ENCODE measurements around the gene TUB. TPM values are rescaled to one million over a fixed set of nuclear protein-coding genes. Genes with fewer than 3 reads are reported as not detected.

The TUB gene
- total RNA-seq, 1 experiment from 2014 or later, result 18.9 TPM

DNA sequence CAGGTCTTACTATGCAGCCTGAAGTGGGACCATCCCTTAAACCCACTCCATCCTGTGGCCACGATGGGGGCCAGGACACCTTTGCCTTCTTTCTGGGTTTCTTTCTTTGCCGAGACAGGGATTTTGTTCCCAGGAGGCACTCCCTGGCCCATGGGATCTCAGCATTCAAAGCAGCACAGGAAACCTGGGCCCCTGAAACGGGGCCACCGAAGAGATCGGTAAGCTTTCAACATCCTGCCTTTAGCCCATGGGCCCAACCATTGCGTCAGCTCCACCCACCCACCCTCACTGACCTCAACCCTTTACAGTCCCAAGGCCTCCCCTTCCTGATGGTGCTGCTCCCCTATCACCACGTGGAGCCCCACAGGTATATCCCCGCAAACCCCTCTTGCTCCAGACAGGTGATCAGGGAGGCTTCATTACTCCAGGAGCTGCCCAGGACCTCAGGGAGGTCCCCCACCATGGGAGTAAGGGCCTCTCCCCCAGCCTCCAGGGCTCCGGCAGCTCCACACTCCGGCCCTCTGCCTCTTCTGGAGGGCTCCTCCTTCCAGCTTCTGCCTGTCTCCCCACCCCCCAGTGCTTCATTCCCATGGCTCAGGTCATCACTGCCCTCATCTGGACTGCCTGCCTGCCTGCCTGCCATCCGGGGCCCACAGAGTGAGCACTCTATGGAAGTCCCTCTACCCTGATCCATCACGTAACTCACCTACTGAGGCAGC lies 42.0 kb upstream of the TUB start:
- no peak for DNase-seq
- H3K27ac ChIP-seq, result no peak overlapping the region

DNA sequence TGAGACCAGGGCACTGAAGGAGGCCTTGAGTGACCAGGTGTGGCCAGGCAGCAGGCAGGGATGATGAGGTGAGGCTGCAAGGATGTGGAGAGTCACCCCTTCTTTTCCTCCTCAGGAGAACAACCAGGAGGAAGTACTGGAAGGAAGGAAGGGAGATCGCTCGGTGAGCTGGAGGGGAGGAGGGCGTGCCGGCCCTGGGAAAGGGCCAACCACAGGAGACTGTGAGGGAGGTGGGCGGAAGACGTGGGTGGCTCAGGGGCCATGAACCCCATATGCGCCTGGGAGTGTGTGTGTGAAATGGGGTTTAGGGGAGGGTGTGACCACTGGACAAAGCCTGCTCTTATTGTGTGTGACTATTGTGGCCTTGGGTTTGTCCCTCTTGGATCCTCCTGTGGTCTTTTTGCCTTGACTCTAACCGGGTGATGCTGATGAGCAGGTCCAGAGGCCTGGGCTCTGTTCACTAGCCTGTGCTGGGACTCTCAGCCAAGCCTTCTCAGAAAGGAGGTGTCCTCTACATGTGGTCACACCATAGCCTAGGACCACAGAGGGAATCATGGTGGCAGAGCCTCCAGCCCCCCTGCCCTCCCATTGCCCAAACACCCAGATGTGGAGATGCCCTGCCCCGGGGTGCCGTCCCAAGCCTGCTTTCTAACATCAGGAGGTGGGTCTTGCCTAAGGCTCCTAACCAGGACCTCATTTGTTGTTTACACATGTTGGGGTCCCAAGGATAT lies 41.3 kb upstream of the TUB start:
- no peaks in the 10 kb centered on the region for H3K9me3 ChIP-seq (replicated peaks)
- no peaks in the 10 kb centered on the region for H3K36me3 ChIP-seq
- H3K27ac ChIP-seq, result no peak overlapping the region
- H3K4me3 ChIP-seq, result no peak overlapping the region
- DNase-seq, result no peak
- no peaks in the 10 kb centered on the region for H3K27me3 ChIP-seq
- H3K4me1 ChIP-seq, result peaks cover 8% of the 10 kb centered on the region

More for the DNA sequence above, 42.0 kb upstream of the TUB start:
- Histone ChIP-seq H3K4me1 (peaks cover 8% of the 10 kb centered on the region), H3K27me3 (no peaks in the 10 kb centered on the region), H3K4me3 (no peak overlapping the region), H3K36me3 (no peaks in the 10 kb centered on the region), H3K9me3 (replicated peaks) (no peaks in the 10 kb centered on the region)

DNA sequence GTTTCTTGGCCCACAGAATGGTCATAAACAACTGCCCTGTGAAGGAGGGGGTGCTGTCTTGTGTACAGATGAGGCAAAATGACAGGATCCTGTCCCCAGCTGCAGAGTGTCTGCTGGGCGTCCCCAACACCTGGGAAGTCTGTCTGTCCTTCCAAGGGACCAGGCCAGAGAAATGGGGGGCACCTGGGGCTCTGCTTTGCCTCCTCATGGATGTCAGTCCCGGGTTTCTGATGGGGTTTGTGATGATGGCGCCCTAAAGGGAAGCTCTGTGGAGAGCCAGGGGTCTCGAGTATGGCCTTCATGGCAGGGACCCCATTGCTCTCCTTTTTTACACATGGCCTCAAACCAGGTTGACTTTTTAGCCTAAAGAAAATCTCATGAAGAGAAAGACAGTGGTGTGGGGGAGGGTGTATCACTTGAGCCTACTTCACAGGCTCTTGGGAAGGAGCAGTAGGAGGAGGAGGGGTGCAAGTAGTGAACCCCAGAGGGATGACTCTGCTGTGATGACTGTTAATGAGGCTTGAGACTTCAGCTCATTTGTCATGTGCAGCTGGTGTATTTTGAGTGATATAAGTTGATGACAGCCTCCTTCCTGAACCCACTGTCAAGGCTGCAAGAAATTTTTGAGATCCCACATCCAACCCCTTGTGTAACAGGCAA lies 40.6 kb upstream of the TUB start:
- no peaks in the 10 kb centered on the region for H3K9me3 ChIP-seq (replicated peaks)
- DNase-seq, result no peak
- peaks cover 3% of the 10 kb centered on the region for H3K4me1 ChIP-seq
- no peaks in the 10 kb centered on the region for H3K36me3 ChIP-seq
- H3K4me3 ChIP-seq, result no peak overlapping the region
- H3K27ac ChIP-seq, result no peak overlapping the region
- no peaks in the 10 kb centered on the region for H3K27me3 ChIP-seq

DNA sequence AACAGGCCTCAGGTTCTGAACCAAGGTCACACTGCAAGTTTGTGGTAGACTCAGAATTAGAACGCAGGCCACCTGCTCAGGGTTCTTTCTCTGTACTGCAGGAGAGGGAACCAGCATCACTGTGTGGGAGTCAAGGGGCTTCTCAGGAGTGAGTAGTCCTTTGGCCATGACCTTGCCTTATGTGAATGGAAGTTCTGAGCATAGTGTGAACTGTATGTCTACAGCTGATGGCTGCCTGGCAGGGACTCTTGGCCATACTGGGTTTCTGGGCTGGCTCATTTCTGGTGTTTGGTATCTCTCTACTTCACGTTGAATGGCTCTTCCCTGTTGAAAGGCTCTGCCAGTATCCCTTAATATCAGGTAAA lies 40.1 kb upstream of the TUB start:
- no peak for DNase-seq
- H3K4me1 ChIP-seq, result no peaks in the 10 kb centered on the region; the same call in 1 of the 2 replicates
- H3K9me3 ChIP-seq (replicated peaks), result no peaks in the 10 kb centered on the region
- no peaks in the 10 kb centered on the region for H3K27me3 ChIP-seq
- H3K36me3 ChIP-seq, result no peaks in the 10 kb centered on the region
- H3K4me3 ChIP-seq, result no peak overlapping the region
- no peak overlapping the region for H3K27ac ChIP-seq

DNA sequence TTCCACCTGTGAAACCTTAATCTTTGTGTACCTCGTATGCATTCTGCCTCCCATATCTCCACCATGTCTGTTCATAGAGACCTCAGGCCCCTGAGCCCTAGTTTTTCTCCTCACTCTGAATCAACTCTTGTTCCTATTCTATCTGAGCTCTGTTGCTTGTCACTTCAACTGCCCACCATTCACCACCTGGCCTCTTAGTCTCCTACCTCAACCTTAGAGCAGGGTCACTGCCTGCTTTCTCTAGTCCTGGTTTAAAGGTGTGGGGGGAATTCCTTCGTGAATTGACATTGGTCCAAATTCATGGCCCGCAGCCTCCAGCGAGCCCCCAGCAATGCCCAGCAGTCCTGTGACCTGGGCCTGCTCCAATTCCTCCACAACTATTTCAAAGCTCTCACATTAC lies 39.4 kb upstream of the TUB start:
- no peak overlapping the region for H3K4me3 ChIP-seq
- H3K27ac ChIP-seq, result no peak overlapping the region
- no peak for DNase-seq
- H3K27me3 ChIP-seq, result no peaks in the 10 kb centered on the region
- H3K36me3 ChIP-seq, result no peaks in the 10 kb centered on the region
- no peaks in the 10 kb centered on the region for H3K4me1 ChIP-seq
- no peaks in the 10 kb centered on the region for H3K9me3 ChIP-seq (replicated peaks)

DNA sequence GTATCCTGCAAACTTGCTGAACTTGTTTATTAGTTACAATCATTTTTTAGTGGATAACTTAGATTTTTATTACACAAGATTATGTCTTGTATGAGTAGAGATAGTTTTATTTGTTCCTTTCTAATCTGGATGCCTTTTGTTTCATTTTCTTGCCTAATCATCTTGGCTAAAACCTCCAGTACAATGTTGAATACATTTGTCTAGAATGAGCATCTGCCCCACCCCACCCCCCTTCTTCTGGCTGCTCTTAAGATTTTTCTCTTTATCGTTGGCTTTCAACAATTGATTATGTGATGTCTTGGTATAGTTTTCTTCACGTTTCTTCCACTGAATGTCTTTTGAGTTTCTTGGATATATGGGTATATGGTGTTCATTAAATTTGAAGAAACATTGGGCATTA lies 37.3 kb upstream of the TUB start:
- no peak overlapping the region for H3K4me3 ChIP-seq
- H3K27ac ChIP-seq, result no peak overlapping the region
- H3K27me3 ChIP-seq, result no peaks in the 10 kb centered on the region
- no peaks in the 10 kb centered on the region for H3K9me3 ChIP-seq (replicated peaks)
- DNase-seq, result no peak
- H3K36me3 ChIP-seq, result no peaks in the 10 kb centered on the region
- no peaks in the 10 kb centered on the region for H3K4me1 ChIP-seq

DNA sequence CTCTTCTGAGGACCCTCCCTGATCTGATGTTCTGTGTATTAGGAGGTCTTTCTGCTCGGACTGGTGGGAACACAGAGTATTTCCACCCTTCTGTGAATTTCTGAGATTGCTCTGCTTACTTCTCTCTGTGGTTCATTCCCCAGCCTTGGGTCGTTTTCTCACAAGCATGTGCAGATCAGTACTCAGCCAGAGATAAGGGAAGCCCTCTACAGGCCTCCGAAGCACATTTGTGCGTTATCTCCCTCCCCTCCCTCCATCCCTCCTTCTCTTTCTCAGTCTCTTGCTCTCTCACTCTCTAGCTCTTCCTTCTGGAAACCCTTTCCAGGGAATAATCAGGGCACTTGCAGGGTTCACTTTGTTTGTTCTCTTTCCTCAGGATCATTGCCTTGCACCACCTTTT lies 35.2 kb upstream of the TUB start:
- no peak for DNase-seq
- Histone ChIP-seq H3K27ac (no peak overlapping the region), H3K4me3 (no peak overlapping the region), H3K4me1 (no peaks in the 10 kb centered on the region), H3K9me3 (replicated peaks) (no peaks in the 10 kb centered on the region), H3K36me3 (no peaks in the 10 kb centered on the region), H3K27me3 (peaks cover 14% of the 10 kb centered on the region; the same call in 1 of the 2 replicates)

DNA sequence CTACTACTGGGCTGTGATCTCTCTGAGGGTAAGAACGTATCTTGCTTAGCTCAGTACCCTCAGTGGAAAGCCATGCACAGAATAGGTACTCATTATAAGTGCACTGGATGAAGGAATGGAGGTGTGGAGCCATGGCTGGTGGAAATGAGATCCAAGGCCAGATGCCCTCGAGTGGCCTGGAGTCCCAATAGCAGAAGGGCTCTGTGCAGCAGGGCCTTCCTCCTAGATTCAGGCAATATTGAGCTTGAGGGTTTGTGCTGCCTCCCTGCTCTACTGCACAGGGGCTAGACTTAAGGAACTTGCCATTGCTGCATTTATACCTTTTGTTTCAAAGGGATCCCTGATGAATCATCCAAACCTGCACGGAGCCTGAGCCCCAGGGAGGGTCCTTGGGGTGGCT lies 33.6 kb upstream of the TUB start:
- Histone ChIP-seq H3K4me1 (no peaks in the 10 kb centered on the region), H3K27me3 (peaks cover 14% of the 10 kb centered on the region; the same call in 1 of the 2 replicates), H3K4me3 (no peak overlapping the region), H3K27ac (no peak overlapping the region), H3K36me3 (no peaks in the 10 kb centered on the region), H3K9me3 (replicated peaks) (no peaks in the 10 kb centered on the region)
- no peak for DNase-seq

DNA sequence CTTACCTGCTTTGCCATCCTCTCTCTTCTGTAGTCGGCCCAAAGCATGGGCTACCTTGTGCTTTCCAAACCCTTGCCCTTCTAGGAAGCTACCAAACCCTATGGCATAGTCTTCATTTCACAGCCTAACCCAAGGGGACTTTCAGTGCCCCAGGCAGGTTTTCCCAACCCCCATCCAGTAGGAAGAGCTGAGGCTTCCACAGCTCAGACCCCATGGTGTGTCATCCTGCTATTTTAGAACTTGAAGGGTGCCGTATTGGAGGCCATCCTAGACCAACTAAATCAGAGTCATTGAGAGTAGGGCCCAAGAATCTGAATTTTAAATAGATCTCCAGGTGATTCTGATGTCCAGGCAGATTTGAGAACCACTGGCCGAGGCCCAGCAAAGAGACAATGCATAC lies 31.9 kb upstream of the TUB start:
- no peaks in the 10 kb centered on the region for H3K9me3 ChIP-seq (replicated peaks)
- H3K27me3 ChIP-seq, result peaks cover 14% of the 10 kb centered on the region; the same call in 1 of the 2 replicates
- H3K4me3 ChIP-seq, result no peak overlapping the region
- DNase-seq, result no peak
- H3K36me3 ChIP-seq, result no peaks in the 10 kb centered on the region
- no peak overlapping the region for H3K27ac ChIP-seq
- no peaks in the 10 kb centered on the region for H3K4me1 ChIP-seq

DNA sequence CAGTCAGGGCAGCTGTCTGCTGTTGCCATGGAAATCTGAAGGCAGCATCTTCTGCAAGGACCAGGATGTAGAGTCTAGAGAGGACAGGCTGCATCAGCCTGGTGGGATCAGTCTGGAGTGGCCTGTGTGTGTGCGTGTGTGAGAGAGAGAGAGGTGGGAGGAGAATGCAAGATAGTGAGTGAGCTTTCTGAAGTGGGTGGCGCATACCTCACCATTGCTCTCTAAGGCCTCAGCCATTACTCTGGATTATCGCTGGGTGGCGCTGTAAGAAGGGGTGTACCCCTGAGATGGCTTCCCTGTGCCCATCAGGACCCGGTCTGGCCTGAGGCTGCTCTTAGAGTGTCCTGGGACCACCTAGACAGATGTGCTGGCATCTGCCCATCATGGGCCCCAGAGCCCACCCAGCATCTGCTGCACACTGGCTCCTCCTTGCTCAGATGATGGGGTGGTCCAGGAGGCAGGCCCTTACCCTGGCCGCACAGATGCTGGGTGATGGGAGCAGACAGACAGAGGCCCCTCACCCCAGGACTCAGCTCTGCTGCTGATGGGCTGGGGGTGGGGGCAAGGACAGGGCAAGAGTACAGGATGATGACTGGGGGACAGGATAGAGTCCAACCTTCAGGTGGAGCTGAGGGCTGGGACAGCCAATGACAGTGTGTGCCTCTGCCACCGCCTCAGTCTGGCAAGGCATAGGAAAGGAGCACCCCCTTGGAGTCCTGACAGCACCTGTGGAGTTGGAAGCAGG lies 25.7 kb upstream of the TUB start:
- Histone ChIP-seq H3K4me3 (no peak overlapping the region), H3K36me3 (no peaks in the 10 kb centered on the region), H3K9me3 (replicated peaks) (no peaks in the 10 kb centered on the region), H3K4me1 (no peaks in the 10 kb centered on the region), H3K27me3 (peaks cover 4% of the 10 kb centered on the region; the same call in 1 of the 2 replicates), H3K27ac (no peak overlapping the region)
- DNase-seq, result peak in 1 of 2 experiments; percentile 32

DNA sequence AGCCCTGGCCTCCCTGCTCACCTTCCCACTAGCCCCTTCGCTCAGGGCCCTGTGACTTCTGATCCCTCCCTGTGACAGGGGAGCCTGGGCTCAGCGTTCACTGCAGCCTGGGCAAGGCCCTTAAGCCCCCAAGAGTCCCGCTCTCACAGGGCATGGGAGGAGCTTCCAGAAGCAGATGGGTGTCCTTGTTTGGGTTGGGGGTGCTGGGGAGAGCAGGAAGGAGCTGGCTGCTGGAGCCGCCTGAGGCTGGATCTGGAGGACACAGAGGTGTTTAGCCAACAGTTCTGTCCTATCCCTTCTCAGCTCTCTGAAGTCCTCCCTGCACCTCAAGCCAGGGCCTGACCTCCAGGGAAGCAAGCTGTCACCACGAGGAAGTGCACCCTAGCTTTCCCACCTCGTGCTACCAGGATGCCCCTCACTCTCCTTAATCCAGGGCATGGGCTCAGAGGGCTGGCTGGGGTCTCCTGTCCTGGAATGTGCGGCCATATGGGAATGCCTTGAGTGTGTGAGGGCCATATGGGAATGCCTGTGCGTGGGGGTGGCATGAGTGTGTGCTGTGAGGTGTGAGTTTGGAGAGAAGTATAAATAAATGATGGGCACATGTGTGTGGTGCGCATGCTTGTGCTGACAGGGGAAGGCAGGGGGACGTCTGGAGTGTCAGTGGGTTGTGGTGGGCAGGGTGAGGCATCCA lies 25.0 kb upstream of the TUB start:
- no peaks in the 10 kb centered on the region for H3K9me3 ChIP-seq (replicated peaks)
- no peak overlapping the region for H3K4me3 ChIP-seq
- H3K36me3 ChIP-seq, result no peaks in the 10 kb centered on the region
- H3K27ac ChIP-seq, result no peak overlapping the region
- DNase-seq, result no peak
- no peaks in the 10 kb centered on the region; the same call in 1 of the 2 replicates for H3K27me3 ChIP-seq
- no peaks in the 10 kb centered on the region for H3K4me1 ChIP-seq

DNA sequence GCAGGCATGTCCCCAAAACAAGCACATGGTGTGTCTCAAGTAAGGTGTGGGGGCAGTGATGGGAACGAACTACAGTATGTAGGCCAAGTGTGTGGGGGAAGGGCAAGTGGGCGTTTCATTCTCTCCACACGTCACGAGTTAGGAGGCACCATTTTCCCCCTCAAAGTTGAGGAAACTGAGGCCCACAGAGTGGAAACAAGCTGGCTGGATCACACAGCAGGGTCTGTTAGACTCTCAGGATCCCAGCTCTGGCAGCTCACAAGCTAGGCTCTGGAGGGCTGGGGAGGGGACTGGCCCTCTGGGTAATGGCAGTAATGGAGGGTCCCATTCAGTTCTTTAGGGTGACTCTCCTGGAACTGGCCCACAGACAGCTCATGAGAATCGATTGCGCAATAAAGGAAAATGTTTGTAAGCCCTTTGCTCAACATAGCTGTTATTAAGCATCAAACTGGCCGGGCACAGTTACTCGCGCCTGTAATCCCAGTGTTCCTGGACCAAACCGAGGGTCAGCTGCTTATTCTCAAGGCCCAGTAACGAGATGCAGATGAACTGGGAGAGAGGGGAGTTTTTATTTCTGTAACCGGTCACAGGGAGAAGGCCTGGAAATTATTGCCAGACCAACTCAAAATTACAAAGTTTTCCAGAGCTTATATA lies 24.1 kb upstream of the TUB start:
- Histone ChIP-seq H3K9me3 (replicated peaks) (no peaks in the 10 kb centered on the region), H3K36me3 (no peaks in the 10 kb centered on the region), H3K4me3 (no peak overlapping the region), H3K27ac (no peak overlapping the region), H3K4me1 (no peaks in the 10 kb centered on the region), H3K27me3 (no peaks in the 10 kb centered on the region; the same call in 1 of the 2 replicates)
- no peak for DNase-seq

DNA sequence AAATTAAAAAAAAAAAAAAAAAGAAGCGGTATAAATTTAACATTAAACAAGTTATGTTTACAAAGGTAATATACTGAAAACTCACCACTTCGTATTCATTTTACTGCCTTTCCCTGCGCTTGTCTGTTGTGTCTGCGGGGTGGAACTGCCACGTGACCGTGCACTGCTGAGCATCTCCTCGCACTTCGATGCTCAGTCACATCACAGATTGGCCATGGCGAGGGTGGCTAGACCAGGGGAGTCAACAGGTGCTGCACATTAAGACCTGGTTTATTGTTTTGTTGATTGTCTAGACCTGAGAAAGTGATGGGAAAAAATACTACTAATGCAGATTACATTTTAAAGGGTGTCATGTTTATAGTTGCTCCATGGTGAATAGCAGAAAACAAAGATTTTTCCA lies 22.8 kb upstream of the TUB start:
- no peak for DNase-seq
- Histone ChIP-seq H3K36me3 (no peaks in the 10 kb centered on the region), H3K27me3 (no peaks in the 10 kb centered on the region; the same call in 1 of the 2 replicates), H3K4me1 (no peaks in the 10 kb centered on the region), H3K27ac (no peak overlapping the region), H3K9me3 (replicated peaks) (no peaks in the 10 kb centered on the region), H3K4me3 (no peak overlapping the region)

DNA sequence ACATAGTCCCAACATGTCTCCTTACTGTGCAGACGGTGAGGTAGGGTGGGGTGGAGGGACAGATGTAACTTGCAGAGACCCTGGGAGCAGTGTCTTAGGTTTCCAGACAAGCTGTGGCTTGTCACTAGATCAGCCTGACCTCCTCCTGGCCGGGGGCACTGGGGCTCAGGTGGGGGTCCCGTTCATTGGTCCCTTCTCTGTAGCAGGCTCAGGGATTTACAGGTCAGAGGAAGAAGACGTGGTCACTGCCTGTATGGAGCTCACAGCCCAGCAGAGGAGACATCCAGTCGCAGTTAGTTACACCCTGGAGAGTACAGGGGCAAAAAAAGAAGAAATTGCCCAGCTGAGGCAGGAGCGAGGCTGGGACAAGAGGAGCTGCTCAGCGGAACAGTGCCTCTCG lies 22.0 kb upstream of the TUB start:
- Histone ChIP-seq H3K4me3 (no peak overlapping the region), H3K9me3 (replicated peaks) (no peaks in the 10 kb centered on the region), H3K4me1 (no peaks in the 10 kb centered on the region), H3K27me3 (no peaks in the 10 kb centered on the region; the same call in 1 of the 2 replicates), H3K27ac (no peak overlapping the region), H3K36me3 (no peaks in the 10 kb centered on the region)
- DNase-seq, result no peak

Data from SJCRH30 (cell line).